DND-41 (cell line): Measurements from ENCODE around the gene BLOC1S6.
A peak's percentile ranks its signal among the peaks of the same experiment; 100 is the strongest.

Experiments used
- CTCF ChIP-seq: IDR thresholded peaks from 2 replicates; pipeline ENCODE4 v1.5.1; 2012; ENCODE audit warnings: borderline replicate concordance, low read length, moderate library complexity, mild to moderate bottlenecking; ENCODE audit not compliant: poor library complexity, severe bottlenecking; ENCODE audit errors: extremely low read depth
- EZH2 ChIP-seq: IDR thresholded peaks from 3 replicates; pipeline ENCODE4 v1.6.1; 2012; ENCODE audit warnings: borderline replicate concordance, low read depth, mild to moderate bottlenecking, moderate library complexity, low read length, inconsistent platforms; ENCODE audit not compliant: severe bottlenecking

GRCh38 chr15:45635191-45635638 is 48.0 kb downstream of the BLOC1S6 start:
- TF ChIP-seq CTCF (peak; percentile 42), EZH2 (peak; percentile 40)
